Activated naive CD4-positive, alpha-beta T cell treated with Interleukin-2 at 50 U/mL for 16 hours (primary cell): ENCODE measurements around the gene TRUB1.
A peak's percentile ranks its signal among the peaks of the same experiment; 100 is the strongest.
"Not testable (repeated sequence)": the region's sequence is repeated elsewhere in the genome, so short reads cannot be mapped to it uniquely, and the experiment has no call there.

Experiments
- DNase-seq: peaks from one replicate; pipeline ENCODE4 v3.0.0-alpha.2; 2020

Gene TRUB1

DNA sequence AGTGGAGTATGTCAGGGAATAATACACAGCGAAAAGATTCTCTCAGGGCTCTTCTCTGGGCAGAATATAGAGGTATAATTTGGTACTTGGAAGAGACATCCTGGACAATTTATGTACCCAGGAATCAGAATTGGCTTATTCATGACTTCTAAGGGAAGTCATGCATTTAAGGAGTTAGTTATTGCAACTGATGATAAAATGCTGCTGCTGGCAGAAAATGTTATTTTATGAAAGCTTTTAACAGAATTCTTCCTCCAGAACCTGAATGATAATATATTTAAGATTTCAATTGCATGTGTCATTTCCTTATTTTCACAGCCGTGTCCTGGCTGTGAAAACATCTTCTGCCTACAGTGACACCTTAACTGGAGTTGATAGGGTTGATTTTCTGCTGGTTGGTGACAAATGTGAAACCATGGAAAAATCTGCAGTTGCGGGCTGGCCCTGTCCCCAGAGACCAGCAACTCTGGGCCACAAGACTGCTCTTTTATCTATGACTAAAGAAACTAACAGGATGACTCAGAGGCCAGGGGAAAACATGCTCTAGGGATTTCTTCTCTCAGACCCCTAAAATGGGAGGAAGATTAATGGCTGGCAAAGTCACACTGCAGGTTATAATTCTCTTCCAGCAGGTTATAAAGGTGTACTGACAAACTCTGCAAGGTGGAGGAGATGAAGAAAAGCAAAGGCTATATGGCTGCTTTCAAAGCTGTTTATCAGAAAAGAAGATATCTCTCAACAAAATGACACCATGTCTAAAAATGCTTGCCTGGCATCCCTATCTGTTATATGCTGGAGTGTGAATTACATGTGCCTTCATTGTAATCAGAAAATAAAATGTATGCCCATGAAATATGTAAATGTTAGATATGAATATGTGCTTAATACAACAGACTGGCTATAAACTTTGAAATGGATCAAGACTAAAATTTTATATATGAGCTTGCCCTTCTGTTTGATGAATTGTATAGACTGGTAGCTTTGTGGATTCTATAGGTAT, 12.1 kb upstream of the TRUB1 start:
- peak; percentile 12 for DNase-seq

DNA sequence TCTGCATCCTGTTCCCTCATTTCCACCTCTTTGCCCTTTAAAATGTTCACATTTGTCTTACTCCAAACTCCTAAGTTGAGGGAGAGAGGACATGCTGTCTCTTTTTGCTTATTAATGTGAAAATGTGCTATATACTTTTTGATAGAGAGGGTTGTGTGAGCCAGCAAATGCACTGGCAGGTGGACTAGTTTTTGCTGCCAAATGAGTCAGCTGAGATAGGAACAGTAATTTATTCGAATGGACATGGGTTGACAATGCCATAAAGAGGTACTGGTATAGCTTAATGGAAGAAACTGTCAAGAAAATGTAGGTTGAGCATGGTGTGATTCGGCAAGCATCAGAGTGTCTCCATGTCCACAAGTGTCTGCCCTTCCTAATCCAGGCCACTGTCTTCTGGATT, 9.2 kb upstream of the TRUB1 start:
- DNase-seq, result no peak

DNA sequence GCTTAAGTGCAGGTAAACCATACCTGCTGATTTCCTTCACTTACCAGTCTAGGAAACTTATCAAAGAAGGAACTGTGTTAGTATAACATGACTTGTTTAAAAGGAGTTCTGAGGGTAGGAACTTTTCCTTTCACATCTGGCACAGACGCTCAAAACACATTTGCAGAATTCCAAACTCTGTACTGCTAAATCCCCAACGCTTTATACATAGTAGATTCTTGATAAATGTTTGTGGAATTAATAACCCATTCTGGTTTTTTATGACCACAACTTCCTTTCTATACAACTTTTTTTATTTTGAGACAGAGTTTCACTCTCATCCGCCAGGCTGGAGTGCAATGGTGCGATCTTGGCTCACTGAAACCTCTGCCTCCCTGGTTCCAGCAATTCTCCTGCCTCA, 7.7 kb upstream of the TRUB1 start:
- DNase-seq, result no peak

DNA sequence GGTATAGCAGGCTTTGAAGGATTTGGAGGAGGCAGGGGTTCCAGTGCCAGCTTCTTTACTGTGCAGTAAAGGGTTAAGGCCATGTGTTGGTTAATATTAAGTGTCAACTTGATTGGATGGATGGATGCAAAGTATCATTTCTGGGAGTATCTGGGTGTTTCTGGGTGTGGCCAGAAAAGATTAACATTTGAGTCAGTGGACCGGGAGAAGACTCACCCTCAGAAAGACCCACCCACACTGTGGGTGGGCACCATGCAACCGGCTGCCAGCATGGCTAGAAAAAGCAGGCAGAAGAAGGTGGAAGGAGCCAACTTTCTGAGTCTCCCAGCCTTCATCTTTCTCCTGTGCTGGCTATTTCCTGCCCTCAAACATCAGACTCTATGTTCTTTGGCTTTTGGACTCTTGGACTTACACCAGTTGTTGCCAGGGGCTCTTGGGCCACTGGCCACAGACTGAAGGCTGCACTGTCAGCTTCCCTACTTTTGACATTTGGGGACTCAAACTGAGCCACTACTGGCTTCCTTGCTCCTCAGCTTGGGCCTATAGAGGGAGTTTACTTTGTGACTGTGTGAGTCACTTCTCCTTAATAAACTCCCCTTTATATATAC, 6.8 kb upstream of the TRUB1 start:
- no peak for DNase-seq

DNA sequence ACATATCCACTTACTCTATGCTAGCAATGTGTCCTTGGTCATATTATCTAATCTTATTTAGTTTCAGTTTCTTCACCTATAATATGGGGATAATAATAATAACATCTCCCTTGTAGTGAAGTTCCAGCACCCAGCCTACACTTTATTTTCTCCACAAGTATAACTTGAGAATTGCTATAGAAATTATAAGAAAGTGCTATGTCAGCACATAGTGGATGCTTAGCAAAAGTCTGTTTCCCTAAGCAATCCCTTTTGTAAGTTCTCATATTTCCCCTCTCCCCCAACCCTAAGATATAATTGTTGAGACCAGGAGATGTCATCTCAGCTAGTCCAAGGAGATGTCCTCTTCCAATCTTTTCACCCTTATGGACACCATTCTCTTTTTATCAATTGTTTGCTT, 5.8 kb upstream of the TRUB1 start:
- DNase-seq, result no peak

DNA sequence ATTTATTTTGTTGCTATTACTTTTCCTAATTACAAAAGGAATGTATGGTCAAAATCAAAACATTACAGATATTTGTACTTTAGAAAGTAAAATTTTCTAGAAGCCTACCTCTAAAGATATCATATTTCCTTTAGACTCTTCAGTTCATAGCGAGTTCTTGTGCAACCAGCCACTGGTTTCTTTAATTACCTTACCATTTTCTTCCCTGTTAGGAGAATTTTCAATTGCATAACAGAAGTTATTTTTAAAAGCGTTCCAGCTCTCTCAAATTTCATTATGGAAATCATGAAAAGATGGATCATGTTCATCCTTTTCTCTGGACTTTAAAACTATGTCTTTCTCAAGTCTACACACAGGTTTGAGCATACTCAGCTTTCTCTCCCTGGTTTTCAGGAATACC, 5.0 kb upstream of the TRUB1 start:
- DNase-seq, result no peak

DNA sequence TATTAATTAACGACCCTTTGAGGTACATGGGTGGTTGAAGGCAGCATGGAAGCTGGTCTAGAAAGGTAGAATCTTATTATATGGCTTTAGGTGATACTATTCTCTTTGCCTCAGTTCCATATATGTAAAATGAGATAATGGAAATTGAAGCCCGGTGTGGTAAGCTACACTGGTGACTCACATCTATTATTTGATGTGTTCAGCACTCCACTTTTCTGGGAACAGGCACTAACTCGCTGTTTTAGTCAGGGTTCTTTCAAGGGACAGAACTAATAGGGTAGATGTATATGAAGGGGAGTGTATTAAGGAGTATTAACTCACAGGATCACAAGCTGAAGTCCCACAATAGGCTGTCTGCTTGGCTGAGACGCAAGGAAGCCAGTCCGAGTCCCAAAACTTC, 4.4 kb upstream of the TRUB1 start:
- DNase-seq, result no peak

DNA sequence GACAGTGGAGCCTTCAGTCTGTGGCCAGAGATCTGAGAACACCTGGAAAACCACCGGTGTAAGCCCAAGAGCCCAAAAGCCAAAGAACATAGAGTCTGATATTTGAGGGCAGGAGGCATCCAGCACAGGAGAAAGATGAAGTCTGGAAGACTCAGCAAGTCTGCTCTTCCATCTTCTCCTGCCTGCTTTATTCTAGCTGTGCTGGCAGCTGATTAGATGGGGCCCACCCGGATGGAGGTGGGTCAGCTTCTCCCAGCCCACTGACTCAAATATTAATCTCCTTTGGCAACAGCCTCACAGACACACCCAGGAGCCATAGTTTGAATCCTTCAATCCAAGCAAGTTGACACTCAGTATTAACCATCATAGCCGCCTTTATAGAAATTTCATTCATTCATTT, 4.0 kb upstream of the TRUB1 start:
- not testable (repeated sequence) for DNase-seq

DNA sequence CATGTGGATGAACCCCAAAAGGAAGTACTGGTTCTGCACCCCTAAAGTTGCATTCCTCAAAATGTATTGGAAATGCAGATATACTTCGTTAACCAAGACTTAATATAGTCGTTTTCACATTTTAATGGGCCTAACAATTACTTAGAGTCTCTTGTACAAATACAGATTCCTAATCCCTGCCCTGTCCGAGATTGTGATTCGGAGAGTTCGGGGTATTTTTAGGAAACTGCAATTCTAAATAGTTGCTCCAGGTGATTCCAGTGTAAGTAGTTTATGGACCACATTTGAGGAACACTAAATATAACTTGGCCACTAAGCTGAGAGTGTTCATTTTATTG, 830 bp downstream of the TRUB1 start:
- no peak for DNase-seq

DNA sequence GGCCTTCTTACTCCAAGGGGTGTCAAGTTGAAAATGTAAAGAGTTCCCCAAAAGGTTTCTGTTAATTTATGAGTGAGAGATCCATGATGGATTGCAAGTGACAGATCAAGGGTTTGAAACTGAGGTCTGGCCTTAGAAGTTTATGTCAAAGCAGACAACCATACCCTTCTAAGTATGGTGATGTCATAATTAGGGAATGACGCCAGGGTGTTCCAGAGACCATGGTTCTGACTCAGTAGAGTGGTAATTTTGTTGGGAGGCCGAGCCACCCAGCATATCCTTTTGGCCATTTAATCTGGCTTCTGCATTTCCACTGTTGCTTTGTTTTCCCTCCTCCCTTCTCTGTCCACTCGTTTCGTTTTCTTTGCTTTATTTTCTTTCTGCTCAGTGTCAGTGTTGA, 2.7 kb downstream of the TRUB1 start:
- DNase-seq, result no peak

DNA sequence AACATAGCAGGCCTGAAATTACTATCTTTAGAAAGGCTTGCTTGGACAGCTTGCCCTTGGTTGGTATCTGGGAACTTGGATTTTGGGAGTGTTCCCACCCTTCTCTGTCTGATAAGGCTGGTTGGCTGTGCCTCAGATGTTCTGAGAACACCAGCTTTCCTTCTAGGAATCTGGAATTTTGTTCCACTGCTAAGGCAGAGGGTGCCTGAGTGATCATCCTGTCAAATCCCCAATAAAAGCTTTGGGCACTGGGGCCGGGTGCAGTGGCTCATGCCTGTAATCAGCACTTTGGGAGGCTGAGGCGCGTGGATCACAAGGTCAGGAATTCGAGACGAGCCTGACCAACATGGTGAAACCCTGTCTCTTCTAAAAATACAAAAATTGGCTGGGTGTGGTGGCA, 5.0 kb downstream of the TRUB1 start:
- no peak for DNase-seq

DNA sequence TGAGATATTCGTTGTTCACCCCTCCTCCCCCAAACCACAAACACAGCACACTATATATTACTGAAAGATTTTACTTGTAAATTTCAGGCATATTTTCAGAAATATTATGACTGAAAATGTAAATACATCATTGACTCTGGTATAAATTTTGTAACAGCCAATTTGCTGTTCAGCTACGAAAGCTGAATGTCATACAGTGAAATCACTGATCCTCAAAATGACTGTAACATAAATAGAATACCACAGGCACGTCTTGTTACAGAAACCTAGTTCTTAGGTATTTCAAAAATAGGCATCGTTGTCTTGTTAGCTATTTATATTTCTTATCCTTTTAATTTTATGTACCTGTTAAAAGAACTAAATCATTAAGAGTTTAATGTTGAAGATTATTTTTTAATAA, 15.1 kb downstream of the TRUB1 start:
- DNase-seq, result no peak

DNA sequence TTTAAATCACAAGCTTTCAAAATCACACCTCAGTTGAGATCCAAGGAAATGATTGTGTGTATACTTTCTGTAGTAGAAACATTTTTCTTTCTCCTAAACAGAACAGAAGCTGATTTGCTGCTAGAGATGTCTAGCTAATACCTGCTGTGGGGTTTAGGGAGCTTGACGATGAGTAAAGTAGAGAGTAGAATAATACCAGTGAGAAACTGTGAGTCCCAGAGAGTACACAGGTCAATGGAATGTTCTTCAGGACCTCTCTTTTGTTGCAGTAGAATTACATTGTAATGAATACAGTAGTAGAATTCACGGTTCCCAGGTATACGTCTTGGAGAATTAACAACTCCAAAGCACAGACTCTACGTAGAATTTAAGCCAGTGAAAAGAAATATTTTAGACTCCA, 18.0 kb downstream of the TRUB1 start:
- DNase-seq, result no peak

DNA sequence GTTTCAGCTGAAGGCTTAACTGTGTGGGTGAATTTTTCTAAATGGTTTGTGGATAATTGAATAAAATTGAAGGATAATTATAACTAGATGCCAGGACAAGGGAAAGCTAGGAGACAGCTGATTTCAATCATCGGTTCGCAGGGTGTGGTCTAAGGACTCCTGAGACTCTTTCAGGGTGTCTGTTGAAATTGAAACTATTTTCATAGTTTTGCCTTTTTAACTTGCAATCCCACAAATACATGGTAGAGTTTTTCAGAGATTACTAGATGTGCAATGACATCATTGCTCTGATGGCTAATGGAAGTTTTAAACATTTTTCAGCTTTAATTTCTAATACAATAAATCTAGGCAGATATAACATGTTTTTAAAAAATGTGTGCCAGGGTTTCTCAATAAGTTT, 18.5 kb downstream of the TRUB1 start:
- no peak for DNase-seq

DNA sequence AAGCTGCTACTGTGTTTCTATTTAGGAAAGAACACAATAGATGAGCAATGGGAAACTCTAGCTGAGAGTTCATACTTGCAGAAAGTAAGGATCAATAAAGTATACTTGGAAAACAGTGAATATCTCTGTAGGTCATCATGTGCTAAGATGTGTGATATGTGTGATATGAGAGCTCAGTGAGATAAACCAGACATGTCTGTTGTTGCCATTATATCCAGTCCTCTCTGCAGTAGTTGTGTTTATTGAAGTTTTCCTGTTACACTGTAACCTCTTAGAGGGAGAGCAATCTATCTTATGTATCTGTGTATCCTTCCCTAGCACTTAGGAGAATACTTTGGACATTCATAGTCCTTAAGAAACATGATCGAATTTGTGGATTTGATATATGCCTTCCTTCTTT, 19.1 kb downstream of the TRUB1 start:
- no peak for DNase-seq

DNA sequence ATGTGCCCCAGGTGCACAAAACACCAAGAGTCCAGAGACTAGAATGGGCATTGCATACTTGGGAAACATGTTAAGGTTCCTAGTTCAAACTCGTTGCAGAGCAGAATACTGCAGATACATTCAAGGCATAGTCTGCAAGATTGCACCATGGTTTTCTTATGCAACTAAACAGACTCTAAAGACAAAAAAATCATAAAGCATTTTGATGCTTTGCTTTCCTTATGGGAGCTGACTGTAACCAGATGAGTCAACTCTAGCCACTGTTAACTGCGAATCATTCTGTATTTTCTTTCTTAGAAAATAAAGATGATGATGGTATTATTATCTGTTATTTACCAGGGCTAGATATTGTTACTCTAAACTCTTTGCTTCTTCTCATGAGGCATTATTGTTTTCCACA, 19.7 kb downstream of the TRUB1 start:
- no peak for DNase-seq

DNA sequence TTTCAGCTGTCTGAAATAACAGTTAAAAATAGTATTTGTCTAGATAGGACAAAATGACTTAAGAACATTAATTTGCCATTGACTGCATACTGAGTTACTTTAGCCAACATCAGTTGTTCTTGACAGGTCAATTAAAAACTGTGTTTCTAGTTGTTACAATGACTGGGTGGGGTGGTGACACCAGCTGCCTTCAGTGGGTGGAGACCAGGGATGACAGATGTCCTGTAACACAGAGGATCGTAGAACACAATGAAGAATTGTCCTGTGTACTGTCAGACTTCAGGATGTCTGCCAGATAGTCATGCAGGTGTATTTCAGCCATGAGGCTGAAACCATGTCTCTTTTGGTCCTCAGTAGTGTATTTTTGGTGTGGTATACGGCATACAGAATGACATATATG, 24.4 kb downstream of the TRUB1 start:
- DNase-seq, result no peak

DNA sequence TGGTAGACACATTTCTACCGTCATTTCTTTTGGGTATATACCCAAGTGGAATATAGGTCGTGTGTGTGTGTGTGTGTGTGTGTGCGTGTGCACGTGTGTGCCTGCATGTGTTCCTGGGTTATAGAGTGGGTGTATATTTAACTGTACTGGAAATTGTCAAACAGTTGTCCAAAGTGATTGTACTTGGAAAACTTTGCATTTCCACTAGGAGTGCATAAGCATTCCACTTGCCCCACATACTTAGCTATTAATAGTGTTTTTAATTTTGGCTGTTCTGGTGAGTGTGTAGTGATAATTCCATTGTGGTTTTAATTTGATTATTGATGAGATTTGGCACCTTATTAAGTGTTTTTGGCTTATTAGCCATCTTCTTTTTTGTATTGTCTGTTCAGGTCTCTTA, 25.9 kb downstream of the TRUB1 start:
- no peak for DNase-seq

DNA sequence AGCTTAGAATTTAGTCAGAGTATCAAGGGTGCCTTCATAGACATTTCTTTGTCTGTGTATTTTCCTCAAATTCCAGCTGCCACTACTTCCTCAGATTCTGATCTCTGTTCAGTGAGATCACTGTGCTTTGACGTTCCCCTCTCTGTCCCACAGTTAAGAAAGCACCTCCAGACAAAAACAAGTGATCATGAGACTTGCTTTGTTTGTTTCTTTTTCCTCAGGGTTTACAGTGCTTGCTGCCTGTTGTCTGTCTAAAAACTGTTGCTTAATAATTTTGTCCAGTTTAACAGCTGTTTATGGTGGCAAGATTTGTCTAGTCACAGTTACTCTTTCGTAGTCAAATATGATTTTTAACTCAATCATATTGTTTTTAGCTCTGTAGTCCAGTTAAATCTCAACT, 29.1 kb downstream of the TRUB1 start:
- no peak for DNase-seq

DNA sequence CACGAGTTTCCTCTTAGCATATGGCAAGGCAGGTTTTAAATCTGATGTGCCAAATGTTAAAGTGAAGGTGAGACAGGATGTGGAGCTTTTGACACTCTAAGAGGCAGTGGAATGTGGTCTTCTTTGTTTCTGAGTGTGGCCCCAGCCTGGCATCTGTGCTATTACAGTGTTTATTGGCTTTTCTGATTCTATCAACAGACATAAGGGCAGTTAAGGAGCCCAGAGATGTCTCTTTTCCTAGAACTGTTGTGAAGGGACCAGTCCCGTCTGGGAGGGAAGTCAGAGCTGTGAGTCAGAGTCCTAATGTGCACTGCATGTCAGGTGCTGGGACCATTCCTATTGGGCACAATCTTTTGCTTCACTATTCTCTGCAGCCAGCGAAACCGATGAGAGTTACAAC, 32.5 kb downstream of the TRUB1 start:
- DNase-seq, result no peak

DNA sequence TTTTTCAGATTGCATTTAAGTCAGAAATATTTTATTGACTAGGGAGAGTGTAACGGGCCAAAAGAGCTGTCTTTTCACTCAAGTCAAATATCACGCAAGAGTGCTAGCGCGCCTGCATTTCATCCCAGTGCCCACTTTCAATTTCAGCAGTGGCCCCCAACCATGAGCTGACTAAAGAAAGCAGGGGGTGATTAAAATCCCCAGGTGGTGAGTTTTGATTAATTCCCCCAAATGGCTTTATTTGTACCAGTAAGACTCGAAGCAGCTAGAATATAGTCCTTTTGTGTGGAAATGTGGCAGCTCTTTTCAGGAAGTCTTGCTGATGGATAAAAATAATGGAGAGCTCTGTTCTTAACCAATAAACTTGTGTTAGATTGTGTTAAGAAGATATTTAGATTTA, 35.3 kb downstream of the TRUB1 start:
- DNase-seq, result no peak

DNA sequence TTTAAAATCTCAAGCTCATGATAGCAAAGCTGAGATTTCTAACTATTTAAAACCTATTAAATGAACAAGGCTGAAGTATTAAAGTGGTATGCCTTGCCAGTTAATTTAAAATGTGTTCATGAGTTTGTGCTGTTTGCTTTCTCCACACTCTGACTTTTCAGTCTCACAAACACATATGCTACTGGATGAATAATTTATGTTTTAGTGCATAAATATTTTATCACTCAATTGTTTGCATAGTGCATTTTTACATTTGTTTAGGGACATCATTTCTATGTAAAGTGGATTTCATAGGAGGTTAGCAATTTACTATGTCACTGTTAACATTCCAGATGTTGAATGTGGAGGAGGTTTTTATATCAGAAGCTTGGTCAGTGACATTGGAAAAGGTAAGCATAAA, 36.0 kb downstream of the TRUB1 start:
- DNase-seq, result no peak

DNA sequence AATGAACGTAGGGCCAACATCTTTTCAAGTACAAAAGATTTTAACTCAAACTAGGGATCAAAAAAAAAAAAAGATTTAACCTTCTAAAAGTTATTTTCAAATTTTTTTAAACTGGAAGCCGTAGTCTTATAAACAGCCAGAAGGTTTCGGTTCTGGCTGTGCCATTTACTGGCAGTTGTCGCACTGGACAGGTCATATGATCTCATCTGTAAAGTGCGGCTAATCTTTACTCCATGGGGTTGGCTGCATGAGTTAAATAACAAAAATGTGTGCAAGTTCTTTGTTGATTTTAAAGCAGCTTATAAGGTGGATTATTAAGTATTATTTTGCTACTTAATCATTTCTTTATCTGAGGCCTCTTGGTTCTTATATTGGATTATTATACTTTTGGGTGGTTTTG, 36.6 kb downstream of the TRUB1 start:
- DNase-seq, result no peak

DNA sequence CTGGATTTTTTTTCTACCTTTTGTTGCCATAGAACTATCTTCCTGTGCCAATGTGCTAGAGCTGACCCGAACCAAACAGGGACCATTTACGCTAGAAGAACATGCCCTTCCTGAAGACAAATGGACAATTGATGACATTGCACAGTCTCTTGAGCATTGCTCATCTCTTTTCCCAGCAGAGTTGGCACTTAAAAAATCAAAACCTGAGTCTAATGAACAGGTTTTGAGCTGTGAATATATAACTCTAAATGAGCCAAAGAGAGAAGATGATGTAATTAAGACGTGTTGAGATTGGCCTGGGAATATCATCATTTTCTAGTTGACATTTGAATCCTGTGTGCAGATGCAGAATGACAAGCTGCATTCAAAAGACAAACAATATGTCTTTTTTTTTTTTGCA, 37.1 kb downstream of the TRUB1 start:
- DNase-seq, result no peak

DNA sequence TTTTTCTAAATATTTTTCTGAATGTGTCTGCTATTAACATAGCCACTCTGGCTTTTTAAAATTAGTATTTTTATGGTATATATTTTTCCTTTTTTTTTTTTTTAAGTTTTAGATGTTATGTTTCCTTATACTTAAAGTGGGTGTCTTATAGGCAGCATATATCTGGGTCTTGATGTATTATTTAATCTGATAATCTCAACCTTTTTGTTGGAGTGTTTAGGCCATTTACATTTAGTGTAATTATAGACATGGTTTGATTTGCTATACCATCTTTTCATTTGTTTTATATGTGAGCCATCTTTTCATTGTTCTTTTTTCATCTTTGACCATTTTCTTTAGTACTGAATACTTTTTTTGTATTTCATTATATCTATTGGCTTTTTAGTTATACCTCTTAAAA, 45.0 kb downstream of the TRUB1 start:
- no peak for DNase-seq
